Lung microvascular endothelial cell (primary cell): Measurements from ENCODE around the gene XXYLT1. TPM values are rescaled to one million over a fixed set of nuclear protein-coding genes. Genes with fewer than 3 reads are reported as not detected.
A peak's percentile ranks its signal among the peaks of the same experiment; 100 is the strongest.
"Not testable (repeated sequence)": the region's sequence is repeated elsewhere in the genome, so short reads cannot be mapped to it uniquely, and the experiment has no call there.

Experiments
- DNase-seq, 2 donors: peaks; one replicate each; pipeline versions ENCODE4 v3.0.0 to v3.0.0-alpha.2; 2010; ENCODE audit warnings: low read depth in 2 of 2
- total RNA-seq: library from RNA; depleted of rRNA; stranded (reverse); fragments of >200 nt; gene quantifications from 2 replicates; pipeline ENCODE4 v1.2.1, GENCODE V29; 2014

Gene XXYLT1, protein sequence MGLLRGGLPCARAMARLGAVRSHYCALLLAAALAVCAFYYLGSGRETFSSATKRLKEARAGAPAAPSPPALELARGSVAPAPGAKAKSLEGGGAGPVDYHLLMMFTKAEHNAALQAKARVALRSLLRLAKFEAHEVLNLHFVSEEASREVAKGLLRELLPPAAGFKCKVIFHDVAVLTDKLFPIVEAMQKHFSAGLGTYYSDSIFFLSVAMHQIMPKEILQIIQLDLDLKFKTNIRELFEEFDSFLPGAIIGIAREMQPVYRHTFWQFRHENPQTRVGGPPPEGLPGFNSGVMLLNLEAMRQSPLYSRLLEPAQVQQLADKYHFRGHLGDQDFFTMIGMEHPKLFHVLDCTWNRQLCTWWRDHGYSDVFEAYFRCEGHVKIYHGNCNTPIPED
- 18.7 and 24.6 TPM in 2 replicates for total RNA-seq

DNA sequence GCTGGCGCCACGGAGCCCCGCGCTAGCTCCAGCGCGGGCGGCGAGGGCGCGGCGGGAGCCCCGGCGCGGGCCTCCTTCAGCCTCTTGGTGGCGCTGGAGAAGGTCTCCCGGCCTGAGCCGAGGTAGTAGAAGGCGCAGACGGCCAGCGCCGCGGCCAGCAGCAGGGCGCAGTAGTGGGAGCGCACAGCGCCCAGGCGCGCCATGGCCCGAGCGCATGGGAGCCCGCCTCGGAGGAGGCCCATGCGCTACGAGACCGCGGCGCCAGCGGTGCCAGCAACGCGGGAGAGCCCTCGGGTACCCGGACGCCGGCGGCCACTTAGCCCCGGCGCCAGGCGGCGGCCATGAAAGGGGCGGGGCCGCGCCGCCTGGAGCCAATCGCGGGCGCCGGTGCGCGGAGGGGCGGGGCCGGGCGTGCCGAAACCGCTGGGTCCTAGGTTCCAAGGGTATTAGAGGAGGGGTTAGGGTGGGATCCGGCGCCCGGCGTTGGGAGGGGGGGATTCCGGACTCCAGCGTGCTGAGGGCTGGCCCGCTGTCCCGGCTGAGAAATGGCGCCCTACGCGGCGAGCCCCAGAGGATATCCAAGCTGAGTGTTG, at the start of gene XXYLT1:
Gene XXYLT1, minus strand, starts transcription at position 343 of the 593 bp plus-strand sequence. Its CDS starts 101 bp downstream, at position 242.
- DNase-seq = peak; percentile 91 to 93

DNA sequence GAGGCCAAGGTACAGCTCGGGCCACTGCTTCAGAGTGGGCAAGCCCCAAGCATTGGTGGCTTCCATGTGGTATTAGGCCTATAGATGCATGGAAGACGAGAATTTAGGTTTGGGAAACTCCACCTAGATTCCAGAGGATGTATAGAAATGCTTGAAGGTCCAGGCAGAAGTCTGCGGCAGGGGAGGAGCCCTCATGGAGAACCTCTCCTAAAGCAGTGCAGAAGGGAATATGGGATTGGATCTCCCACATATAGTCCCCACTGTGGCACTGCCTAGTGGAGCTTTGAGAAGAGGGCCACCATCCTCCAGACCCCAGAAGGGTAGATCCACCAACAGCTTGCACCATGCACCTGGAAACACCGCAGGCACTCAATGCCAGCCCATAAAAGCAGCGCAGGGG, 48.1 kb upstream of the XXYLT1 start:
- no peak for DNase-seq

DNA sequence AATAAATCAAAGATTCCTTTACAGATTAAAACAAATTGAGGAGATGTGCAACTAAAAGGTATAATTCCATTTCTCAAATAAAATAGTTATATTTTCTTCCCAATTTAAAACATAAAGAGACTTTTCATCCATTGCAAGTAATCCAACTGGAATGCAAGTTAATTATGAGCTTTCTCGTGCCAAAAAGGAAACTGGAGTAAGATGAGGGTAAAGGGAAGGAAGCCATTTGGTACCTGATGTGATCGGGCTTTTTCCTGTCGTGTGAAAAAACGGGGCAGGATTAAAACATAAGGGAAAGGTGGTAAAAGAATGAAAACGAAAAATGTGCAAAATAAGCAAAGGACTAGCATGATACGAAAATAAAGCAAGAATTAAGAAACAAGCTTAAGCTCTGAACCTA, 41.8 kb upstream of the XXYLT1 start:
- peak; percentile 46 to 62 for DNase-seq

DNA sequence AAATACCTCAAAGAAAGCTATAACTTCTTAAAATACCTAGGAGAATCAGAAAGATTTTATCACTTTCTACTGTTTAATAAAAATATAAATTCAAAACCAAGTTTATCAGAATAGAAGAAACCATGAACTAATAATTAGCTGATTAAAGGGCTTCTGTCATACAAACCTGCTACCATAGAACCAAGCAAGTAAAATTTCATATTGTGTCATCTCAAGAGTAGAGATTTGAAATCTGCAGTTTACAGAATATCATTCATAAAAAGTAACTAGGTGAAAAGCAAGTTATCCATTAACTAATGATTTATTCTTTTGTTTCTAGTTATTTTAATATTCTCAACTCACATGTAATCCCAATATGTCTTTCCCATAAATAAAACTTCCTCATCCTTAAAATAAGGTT, 36.8 kb upstream of the XXYLT1 start:
- no peak for DNase-seq

DNA sequence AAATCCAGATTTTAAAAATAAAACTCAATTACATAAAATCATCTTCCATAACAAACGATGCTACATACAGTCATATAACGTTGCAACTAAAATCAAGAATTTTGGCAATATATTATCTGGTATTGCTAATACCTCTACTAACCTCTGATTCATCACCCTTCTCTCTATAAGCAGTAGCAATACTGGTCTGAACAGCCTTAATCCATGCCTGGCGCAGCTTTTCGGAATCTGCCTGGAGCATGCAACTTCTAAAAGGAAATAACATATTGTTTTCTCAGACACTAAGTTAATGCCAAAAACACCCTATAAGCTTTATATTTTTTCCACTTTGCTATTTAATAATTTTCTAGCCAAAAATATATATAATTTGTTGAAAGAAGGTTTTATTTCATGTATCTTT, 35.4 kb upstream of the XXYLT1 start:
- DNase-seq = no peak

DNA sequence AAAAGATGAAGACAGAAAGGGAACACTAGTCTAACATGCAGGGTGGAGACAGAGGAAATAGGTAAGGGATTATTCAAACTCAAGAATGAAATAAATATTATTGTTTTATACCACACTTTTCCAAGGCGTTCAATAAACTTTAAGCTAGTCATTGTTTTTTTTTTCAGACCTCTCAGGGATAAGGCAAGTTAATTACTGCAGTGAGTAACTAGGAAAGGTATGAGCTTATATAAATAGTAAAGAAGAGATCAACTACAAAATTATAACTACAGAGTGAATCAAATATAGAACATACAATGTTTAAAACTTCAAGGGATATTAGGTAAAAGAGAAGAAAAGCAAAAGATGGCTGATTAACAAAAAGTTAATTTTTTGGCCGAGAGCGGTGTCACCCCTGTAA, 31.5 kb upstream of the XXYLT1 start:
- no peak for DNase-seq

DNA sequence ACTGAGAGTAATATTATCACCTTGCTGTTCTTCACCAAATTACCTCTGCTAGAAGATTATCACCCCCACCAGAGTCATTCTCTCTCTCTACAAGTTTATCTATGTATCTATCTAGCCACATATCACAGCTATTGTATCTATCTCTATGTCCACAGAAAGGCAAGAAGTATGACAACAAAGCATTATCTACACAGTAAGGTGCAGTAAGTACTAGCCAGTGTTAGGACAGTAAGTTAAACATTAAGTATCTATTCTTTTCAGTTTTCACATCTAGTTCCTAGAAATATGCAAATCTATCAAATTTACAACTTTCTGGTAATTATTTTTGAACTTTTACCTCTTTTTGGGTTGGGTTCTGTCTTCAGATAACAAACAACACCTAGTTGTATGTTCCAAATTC, 26.5 kb upstream of the XXYLT1 start:
- no peak for DNase-seq

DNA sequence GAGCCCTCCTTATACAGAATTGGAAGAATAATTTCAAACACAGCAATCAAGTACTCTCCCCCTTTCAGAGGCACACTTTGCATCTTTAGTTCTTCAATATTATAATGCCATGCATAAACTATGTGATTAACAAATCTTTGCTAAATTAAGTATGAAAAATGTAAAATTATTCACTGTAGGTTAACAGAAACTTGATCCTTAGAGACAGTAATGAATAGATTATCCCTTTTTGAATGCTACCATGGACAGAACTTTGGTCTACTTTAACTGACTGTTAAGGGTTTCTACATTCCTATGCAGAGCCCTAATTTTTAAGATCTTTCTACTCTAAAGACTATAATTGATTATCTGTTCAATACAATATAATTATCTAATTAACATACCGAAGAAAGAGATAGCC, 25.7 kb upstream of the XXYLT1 start:
- DNase-seq = no peak

DNA sequence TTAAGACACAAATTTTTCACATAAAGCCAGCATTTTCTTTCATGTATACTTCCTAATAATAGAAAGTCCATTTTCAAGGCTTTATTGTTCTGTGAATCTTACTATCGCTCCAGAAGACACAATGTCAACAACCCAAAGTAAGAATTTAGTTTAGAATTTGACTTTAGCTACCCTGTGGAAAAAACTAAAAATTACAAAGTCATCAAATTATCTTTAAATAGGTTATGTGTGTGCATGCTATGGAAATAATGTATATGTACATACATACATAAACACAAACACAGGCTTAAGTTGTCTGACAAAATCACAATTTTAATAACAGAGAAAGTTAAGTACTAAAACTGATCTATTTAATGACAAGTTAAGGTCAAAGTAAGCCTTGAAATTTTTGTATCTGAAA, 20.2 kb upstream of the XXYLT1 start:
- DNase-seq = no peak

DNA sequence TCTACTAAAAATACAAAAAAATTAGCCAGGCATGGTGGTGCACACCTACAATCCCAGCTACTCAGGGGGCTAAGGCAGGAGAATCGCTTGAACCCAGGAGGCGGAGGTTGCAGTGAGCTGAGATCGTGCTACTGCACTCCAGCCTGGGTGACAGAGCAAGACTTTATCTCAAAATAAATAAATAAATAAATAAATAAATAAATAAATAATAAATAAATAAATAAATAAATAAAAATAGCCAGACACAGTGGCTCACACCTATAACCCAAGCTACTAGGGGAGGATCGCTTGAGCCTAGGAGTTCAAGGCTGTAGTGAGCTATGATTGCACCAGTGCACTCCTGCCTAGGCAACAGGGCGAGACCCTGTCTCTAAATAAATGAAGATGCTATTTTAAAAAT, 19.7 kb upstream of the XXYLT1 start:
- DNase-seq = not testable (repeated sequence)

DNA sequence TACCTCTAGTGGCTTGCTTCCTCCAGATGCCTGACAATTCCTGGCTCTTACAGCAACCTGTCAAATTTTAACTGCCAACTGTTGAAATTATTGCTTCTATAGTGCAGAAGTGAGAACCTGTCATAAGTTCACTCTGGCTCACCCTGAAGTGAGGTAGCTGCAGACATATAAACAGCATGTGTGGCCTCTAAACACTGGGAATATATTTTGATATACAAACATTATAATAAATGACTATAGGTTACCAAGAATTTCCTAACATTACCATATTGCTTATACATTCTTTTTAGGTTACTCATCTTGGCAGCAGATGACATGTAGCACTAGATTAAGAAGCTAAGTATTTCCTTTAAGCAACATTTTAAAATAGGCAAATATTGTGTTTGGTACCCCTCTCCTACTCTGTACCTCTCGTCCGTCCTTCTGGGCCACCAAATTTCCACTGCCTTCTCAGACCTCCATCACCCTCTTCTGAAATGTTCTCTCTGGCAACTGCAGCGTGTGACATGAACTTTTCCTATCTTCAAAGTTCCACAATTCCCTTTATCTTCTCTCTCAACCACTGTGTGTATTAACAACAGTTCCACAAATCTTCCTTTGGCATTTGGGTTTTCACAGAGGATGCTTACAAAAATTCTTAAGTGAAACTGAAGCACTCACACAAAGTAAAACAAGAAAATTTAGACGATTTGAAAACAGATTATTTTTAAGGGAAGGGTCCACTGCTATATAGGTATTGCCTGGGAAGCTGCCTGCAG, 15.3 kb upstream of the XXYLT1 start:
- DNase-seq = peak in 1 of 2 donors; percentile 42

DNA sequence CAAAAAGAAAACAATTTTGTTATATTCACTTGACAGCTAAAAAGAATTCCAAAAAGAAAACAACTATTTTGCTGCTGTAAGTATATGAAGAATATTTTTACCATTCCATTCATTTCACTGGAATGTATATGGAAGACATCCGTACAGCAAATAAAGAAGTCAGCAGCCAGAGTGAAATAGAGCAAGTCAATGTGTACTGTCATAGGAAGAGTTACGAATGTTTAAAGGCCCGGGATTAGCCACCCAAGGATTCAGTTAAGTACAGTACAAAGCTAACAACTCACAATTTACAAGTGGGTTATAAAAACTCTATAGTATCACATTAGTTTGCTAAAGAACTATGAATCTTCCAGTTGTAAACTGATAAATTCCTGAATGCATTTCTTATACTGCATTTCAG, 14.4 kb upstream of the XXYLT1 start:
- DNase-seq = no peak

DNA sequence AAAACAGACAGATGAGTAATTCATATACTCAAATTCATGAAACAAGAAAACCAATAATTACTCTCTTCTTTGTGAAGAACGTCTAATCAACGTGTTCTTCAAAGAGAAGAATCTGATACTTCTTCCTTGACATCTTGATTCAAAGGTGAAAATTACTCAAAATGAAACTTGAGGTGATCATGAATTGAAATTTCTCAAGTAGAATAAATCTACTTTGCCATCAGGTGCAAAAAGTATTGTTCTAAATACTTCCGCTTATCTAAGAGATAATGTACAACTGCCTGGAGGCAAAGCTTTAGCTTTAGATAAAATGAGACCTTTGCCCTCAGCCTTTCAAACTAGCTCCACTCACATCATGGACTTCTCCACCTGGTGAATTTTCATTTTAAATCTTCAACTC, 13.9 kb upstream of the XXYLT1 start:
- DNase-seq = no peak

DNA sequence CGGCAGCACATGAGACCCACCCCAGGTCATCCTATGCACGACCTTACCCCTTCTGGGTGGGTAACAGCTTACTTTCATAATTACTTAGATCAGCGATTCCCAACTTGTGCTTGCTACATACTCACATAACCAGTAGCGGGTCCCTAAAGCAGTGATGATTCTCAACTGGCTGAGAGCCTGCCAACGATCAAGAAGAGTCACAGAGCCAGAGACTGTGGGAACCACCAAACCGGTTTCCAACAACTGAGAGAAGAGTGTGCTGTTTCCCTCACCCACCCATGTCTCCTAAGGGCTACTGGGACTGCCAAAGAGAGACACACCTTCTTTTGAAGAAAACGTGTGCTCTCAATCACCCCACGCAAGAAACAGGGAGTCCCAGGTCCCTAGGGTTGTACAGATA, 12.0 kb upstream of the XXYLT1 start:
- DNase-seq = no peak

DNA sequence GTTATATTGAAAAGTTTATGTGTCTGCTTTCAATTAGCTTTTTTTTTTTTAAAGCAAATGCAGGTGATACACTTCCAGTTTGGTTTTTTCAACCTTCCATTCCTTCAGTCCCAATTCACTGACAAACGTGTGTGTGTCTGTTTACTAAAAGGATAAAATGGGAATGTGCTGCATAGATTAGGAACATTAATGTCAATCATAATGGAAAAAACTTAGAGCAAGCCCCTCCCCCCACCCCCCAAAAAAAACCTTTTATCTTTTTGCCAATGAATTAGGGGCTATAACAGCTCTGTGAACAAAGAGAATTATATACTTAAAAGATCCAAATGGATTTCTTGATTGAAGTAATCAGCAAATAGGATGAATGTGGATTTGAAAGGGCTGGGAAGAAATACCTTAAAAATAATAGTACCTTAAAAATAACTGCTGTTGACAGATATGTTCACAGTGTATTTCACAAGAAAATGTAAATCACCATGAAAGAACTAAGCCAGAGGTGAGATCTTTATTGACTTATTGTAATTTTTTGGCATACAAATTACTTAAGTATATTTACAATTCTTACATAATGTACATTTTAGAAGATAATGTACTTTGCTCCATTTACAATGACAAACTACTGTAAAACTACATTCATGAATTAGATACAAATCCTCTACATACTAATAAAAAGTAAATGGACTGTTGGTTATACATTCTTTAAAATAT, 3.5 kb upstream of the XXYLT1 start:
- DNase-seq = no peak

DNA sequence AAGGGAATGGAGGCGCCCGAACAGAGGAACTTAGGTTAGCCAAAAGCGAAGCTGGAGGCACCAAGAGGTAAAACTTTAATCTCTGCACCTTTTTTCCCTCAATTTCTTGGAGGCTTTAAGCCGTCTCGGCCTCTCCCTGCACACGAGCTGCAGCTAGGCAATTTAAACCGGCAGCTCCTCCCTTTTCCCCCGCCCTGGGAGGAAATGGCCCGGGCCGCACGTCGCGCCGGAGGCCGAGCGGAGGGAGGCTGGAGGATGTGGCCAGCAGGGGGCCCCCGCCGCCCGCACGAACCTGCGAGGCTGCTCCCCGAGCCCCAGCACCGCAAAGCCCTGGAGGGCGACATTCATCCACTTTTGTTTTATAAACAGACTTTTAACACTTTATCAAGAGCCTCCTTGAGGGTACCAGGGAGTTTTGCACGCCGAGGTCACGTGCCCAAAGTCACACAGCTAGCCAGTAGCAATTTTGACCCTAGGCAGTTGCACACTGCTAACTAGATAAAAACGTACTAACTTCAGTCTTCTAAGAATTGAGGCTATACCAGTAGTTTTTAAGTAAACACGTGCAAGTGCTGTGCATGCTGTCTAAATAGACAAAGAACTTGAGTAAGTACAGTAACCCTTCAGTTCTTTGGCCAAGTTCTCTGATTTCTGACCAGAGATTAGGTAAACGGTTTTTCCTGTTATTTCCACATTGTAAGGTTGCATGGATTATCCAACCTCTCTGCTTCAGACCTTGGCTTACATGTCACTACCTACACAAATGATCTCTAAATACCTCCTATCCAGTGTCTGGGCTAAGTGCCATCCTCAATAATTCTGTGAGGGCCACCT, 668 bp upstream of the XXYLT1 start:
- DNase-seq = peak; percentile 92 to 94

DNA sequence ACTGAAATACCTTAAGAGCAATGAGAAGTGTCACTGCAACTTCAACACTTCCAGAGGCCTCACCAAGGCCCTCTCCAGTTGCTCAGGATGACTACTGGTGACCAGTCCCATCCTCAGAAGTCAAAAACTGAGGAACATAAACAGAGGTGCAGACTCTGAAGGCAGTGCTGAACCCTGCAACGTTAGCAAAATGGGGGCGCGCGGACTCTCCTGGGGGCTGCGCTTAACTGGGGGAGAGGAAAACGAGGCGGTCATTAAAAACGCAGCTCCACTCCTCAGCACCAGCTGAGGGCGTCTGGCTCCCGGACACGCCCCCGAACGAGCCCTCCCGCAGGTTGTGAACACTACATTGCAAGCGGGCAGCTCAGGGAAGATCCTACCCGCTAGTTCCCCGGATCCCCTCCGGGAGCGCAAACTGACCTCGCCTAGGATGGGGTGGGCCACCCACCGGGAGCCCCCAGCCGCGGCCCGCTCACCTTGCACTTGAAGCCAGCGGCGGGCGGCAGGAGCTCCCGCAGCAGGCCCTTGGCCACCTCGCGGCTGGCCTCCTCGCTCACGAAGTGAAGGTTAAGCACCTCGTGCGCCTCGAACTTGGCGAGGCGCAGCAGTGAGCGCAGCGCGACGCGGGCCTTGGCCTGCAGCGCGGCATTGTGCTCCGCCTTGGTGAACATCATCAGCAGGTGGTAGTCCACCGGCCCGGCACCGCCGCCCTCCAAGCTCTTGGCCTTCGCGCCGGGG, 711 bp downstream of the XXYLT1 start:
- DNase-seq = peak; percentile 53 to 54

DNA sequence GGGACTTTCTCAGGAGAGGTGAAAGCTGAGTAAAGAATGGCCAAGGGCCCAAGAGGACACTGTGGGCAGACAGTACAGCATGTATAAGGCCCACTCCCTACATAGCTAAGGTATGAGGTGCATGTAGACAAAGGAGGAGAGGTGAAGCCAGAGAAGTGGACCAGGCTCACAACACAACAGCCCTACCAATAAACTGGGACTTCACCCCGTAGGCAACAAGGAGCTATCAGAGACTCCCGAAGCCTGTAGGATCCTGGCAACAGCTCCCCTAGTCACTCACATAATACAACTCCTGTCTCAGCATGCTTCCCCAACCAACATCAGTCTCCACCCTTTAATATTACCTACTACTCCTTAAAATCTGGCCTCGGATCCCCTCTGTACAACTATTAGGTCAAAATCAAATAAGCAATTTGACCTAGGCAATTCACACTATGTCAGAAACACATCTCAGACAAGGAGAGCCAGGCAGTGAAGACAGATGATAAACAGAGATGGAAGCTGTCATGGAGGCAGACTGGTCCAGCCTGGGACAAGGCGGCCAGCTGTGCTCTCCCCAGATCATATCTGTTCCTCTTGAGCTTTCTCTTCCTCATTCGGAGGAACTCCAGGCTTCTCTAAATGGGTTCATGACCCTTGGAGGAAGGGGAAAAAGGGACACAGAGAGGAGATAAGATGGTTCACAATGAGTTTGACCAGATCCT, 1.4 kb downstream of the XXYLT1 start:
- DNase-seq = no peak

DNA sequence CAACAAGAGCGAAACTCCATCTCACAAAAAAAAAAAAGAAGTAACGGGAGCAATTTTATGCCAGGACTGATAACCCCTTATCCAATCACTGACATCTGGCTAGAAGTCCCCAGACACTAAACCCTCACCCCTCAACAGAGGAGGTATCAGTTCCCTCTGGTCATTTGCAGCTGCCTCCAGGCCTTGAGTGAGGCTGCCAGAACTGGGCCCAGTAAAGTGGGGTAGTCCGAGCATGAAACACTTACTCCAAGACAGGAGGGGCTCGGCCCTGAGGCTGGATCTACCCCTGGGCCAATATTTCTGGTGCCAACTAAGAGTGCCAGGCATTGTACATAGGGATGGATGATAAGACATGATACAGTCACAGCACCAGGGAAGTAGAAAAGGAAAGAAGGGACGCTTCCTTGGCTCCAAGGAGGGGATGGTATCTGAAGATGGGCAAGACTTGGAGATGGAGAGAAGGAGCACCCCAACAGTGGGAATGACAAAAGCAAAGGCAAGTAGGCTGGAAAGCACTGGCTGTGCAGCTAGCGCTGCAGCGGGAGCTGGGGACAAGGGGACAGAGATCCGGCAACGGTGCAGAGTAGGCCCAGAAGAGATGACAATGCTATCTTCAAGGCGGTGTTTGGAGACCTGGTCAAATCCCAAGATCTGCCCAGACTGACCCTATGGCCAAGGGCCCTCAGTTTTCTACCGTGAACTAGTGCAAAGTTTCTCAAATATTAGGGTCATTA, 2.2 kb downstream of the XXYLT1 start:
- no peak for DNase-seq
